H1 (cell line): ENCODE measurements around the gene UEVLD. TPM values are rescaled to one million over a fixed set of nuclear protein-coding genes. Genes with fewer than 3 reads are reported as not detected.

Experiments used
- BRCA1 ChIP-seq: IDR thresholded peaks from 2 replicates; pipeline ENCODE4 v1.6.1; 2012; ENCODE audit warnings: low read depth, low read length, improper control_type of control experiment
- RXRA ChIP-seq: IDR thresholded peaks from 2 replicates; pipeline ENCODE4 v1.6.1; 2011; ENCODE audit warnings: low read depth, mild to moderate bottlenecking, low read length, moderate library complexity; ENCODE audit not compliant: insufficient read depth
- polyA plus RNA-seq, 7 experiments: library from polyadenylated mRNA; depleted of rRNA in 3 of 7; stranded (reverse) in 5 of 7; unstranded in 2 of 7; fragments of >200 nt in 5 of 7; fragments of 200-250 nt in 2 of 7; gene quantifications; 1 replicate in 5 of 7; 2 replicates in 1 of 7; 4 replicates in 1 of 7; pipeline versions ENCODE4 v1.2.1 to v1.2.3, GENCODE V29; 2011 to 2013; ENCODE audit warnings: missing spikeins in 2 of 7, mixed read lengths in 2 of 7
- total RNA-seq: library from RNA; stranded (reverse); fragmentation: NEBNext Ultra II Directional; extraction: Animal tissue kit (Norgen Biotek cat#: 25700); gene quantifications from 2 replicates; pipeline ENCODE4 v1.2.1, GENCODE V29; 2021
- TF ChIP-seq, protein P1 (sequence below): IDR thresholded peaks from 2 replicates; pipeline ENCODE4 v1.6.1; 2012; ENCODE audit warnings: inconsistent platforms

Gene UEVLD
- total and polyA plus RNA-seq, 2 of the 8 experiments (the other 6 are each of a cell fraction or from before 2014, with no cell fraction given) = 4.1 to 7.3 TPM

- TF ChIP-seq, protein P1, sequence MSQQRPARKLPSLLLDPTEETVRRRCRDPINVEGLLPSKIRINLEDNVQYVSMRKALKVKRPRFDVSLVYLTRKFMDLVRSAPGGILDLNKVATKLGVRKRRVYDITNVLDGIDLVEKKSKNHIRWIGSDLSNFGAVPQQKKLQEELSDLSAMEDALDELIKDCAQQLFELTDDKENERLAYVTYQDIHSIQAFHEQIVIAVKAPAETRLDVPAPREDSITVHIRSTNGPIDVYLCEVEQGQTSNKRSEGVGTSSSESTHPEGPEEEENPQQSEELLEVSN = no peak
- TF ChIP-seq BRCA1 (no peak), RXRA (no peak)
Measured at GRCh38 chr11:18563090-18563730, 25.3 kb downstream of the UEVLD start (continued).
